HG02885 (cell line): ENCODE data around the gene KLK4.

Experiments
- ATAC-seq: cut with Tn5 transposase; IDR thresholded peaks from one replicate; pipeline ENCODE4 v1.9.1; 2021; ENCODE audit warnings: mild to moderate bottlenecking; ENCODE audit not compliant: unreplicated experiment, poor library complexity

The KLK4 gene

GRCh38 chr19:50890422-50891252, 20.6 kb downstream of the KLK4 start:
- no peak for ATAC-seq

DNA sequence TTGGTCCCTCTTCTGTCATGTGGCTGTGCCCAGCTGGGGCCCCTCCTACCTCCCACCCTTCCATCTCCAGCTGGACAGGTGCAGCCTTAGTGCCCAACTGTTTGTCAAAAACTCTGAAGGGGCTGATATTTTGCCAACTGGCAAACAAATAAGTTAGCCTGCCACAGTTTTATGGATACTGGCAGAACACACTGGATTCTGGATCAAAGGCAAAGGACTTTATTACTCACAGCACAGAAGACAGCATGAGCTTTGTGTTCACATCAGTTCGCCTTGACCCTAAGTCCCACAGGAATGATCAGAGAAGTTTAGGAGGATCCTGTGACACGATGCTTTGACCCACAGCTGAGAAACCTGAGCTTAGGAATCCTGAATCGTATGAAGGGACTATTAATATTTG, 21.6 kb downstream of the KLK4 start:
- no peak for ATAC-seq

- no peak for ATAC-seq
Observed at GRCh38 chr19:50882188-50882587, 29.0 kb downstream of the KLK4 start.

GRCh38 chr19:50880241-50880640, 31.0 kb downstream of the KLK4 start:
- no peak for ATAC-seq

GRCh38 chr19:50878851-50879250, 32.3 kb downstream of the KLK4 start:
- ATAC-seq = no peak

- no peak for ATAC-seq
Observed at GRCh38 chr19:50877338-50877737, 33.9 kb downstream of the KLK4 start.

- ATAC-seq = no peak
Observed at GRCh38 chr19:50876456-50876855, 34.7 kb downstream of the KLK4 start.

DNA sequence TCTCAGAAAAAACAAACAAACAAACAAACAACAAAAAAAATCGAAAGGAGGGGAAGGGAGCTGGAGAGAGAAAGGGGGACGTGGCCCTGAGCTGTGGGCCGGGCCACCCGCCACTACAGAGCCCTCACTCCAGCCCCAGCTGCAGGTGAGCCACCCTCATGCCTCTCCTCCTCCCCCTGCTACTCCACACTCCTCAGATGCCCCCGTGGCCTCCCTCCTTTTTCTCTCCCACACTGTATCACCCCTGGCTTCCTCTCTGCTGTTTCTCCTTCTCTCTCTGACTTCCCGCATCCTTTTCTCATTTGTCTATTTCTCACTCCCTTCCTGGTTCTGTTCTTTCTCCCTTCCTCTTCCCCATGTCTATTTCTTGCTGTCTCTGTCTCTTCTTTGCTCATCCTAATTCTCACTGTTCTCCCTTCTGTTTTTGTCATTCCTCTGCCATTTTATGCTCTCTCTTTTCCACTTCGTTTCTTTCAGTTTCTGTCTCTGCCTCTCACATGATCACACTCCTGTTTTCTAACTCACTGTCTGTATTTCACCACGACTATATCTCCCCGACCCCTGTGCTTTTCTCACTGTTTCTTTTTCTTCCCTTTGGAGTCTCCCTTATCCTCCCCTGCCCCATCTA, 35.3 kb downstream of the KLK4 start:
- ATAC-seq = no peak

- no peak for ATAC-seq
Observed at GRCh38 chr19:50874211-50874610, 37.0 kb downstream of the KLK4 start.

- ATAC-seq = no peak
Observed at GRCh38 chr19:50873056-50873455, 38.1 kb downstream of the KLK4 start, which contains the start of gene KLK2. Gene KLK2 (plus strand): TSS chr19:50873439. CDS start chr19:50873474, 35 bp downstream.

DNA sequence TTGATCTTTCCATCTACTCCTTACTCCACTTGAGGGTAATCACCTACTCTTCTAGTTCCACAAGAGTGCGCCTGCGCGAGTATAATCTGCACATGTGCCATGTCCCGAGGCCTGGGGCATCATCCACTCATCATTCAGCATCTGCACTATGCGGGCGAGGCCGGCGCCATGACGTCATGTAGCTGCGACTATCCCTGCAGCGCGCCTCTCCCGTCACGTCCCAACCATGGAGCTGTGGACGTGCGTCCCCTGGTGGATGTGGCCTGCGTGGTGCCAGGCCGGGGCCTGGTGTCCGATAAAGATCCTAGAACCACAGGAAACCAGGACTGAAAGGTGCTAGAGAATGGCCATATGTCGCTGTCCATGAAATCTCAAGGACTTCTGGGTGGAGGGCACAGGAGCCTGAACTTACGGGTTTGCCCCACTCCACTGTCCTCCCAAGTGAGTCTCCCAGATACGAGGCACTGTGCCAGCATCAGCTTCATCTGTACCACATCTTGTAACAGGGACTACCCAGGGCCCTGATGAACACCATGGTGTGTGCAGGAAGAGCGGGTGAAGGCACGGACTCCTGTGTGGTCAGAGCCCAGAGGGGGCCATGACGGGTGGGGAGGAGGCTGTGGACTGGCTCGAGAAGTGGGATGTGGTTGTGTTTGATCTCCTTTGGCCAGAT, 40.6 kb downstream of the KLK4 start:
- no peak for ATAC-seq

GRCh38 chr19:50869479-50869878, 41.7 kb downstream of the KLK4 start:
- no peak for ATAC-seq

DNA sequence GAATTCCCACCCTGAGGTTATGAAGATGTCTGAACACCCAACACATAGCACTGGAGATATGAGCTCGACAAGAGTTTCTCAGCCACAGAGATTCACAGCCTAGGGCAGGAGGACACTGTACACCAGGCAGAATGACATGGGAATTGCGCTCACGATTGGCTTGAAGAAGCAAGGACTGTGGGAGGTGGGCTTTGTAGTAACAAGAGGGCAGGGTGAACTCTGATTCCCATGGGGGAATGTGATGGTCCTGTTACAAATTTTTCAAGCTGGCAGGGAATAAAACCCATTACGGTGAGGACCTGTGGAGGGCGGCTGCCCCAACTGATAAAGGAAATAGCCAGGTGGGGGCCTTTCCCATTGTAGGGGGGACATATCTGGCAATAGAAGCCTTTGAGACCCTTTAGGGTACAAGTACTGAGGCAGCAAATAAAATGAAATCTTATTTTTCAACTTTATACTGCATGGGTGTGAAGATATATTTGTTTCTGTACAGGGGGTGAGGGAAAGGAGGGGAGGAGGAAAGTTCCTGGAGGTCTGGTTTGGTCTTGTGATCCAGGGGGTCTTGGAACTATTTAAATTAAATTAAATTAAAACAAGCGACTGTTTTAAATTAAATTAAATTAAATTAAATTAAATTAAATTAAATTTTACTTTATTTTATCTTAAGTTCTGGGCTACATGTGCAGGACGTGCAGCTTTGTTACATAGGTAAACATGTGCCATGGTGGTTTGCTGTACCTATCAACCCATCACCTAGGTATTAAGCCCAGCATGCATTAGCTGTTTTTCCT, 49.5 kb downstream of the KLK4 start:
- no peak for ATAC-seq

- no peak for ATAC-seq
Observed at GRCh38 chr19:50861010-50861409, 50.2 kb downstream of the KLK4 start.

GRCh38 chr19:50859849-50860248, 51.3 kb downstream of the KLK4 start:
- ATAC-seq = no peak

DNA sequence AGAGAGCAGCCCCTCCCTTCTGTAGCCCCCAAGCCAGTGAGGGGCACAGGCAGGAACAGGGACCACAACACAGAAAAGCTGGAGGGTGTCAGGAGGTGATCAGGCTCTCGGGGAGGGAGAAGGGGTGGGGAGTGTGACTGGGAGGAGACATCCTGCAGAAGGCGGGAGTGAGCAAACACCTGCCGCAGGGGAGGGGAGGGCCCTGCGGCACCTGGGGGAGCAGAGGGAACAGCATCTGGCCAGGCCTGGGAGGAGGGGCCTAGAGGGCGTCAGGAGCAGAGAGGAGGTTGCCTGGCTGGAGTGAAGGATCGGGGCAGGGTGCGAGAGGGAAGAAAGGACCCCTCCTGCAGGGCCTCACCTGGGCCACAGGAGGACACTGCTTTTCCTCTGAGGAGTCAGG, 52.3 kb downstream of the KLK4 start:
- no peak for ATAC-seq

DNA sequence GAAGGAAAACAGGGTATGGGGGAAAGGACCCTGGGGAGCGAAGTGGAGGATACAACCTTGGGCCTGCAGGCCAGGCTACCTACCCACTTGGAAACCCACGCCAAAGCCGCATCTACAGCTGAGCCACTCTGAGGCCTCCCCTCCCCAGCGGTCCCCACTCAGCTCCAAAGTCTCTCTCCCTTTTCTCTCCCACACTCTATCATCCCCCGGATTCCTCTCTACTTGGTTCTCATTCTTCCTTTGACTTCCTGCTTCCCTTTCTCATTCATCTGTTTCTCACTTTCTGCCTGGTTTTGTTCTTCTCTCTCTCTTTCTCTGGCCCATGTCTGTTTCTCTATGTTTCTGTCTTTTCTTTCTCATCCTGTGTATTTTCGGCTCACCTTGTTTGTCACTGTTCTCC, 53.8 kb downstream of the KLK4 start:
- no peak for ATAC-seq
